Osteoblast (primary cell): Measurements from ENCODE around the gene RASSF7. TPM values are rescaled to one million over a fixed set of nuclear protein-coding genes. Genes with fewer than 3 reads are reported as not detected.

ENCODE experiments used
- DNase-seq: peaks from one replicate; pipeline ENCODE4 v3.0.0; 2011; ENCODE audit warnings: low spot score, mixed read lengths; ENCODE audit not compliant: insufficient read length; ENCODE audit errors: missing footprints
- H2AFZ ChIP-seq: 2 replicates; pipeline ENCODE4 v1.6.0; 2011; ENCODE audit warnings: mild to moderate bottlenecking, low read length
- H3K27ac ChIP-seq: 2 replicates; pipeline ENCODE4 v1.5.1; 2011; ENCODE audit warnings: mild to moderate bottlenecking, low read depth, low read length, moderate library complexity
- H3K27me3 ChIP-seq: 2 replicates; pipeline ENCODE4 v1.6.0; 2012; ENCODE audit warnings: mild to moderate bottlenecking, control low read depth, inconsistent platforms, low read length, moderate library complexity; ENCODE audit not compliant: insufficient read depth
- H3K36me3 ChIP-seq: 2 replicates; pipeline ENCODE4 v1.5.1; 2011; ENCODE audit warnings: mild to moderate bottlenecking, low read length, control low read depth, moderate library complexity; ENCODE audit not compliant: insufficient read depth
- H3K4me1 ChIP-seq: 2 replicates; pipeline ENCODE4 v1.5.1; 2011; ENCODE audit warnings: mild to moderate bottlenecking, low read length, control low read depth, moderate library complexity; ENCODE audit not compliant: insufficient read depth
- H3K4me2 ChIP-seq: 2 replicates; pipeline ENCODE4 v1.6.0; 2011; ENCODE audit warnings: mild to moderate bottlenecking, low read length; ENCODE audit not compliant: insufficient read depth
- H3K4me3 ChIP-seq: fragments of 200-600 bp; sonication (generic); 3 replicates; pipeline ENCODE4 v1.5.1; 2012; ENCODE audit warnings: mild to moderate bottlenecking, low read length, inconsistent platforms; ENCODE audit not compliant: insufficient read depth
- H3K79me2 ChIP-seq: 2 replicates; pipeline ENCODE4 v1.6.0; 2012; ENCODE audit warnings: mild to moderate bottlenecking, low read length, control low read depth, inconsistent platforms; ENCODE audit not compliant: insufficient read depth
- H3K9me3 ChIP-seq: 2 replicates; pipeline ENCODE4 v1.5.1; 2011; ENCODE audit warnings: low read depth, low read length, control low read depth
- H4K20me1 ChIP-seq: 2 replicates; pipeline ENCODE4 v1.6.0; 2012; ENCODE audit warnings: mild to moderate bottlenecking, low read length, control low read depth; ENCODE audit not compliant: insufficient read depth
- CTCF ChIP-seq: IDR thresholded peaks from 2 replicates; pipeline ENCODE4 v1.5.1; 2011; ENCODE audit warnings: mild to moderate bottlenecking, low read depth, low read length, moderate library complexity; ENCODE audit errors: extremely low read depth
- total RNA-seq: library from RNA; depleted of rRNA; stranded (reverse); fragments of >200 nt; gene quantifications from 2 replicates; pipeline ENCODE4 v1.2.3, GENCODE V29; 2012

RASSF7 gene
- total RNA-seq, 1 donor, result 6.2 TPM

GRCh38 chr11:590997-591396 is 30.2 kb downstream of the RASSF7 start:
- peaks cover 9% of the 10 kb centered on the region for H3K4me1 ChIP-seq
- no peaks in the 10 kb centered on the region for H3K9me3 ChIP-seq
- DNase-seq, result no peak
- H2AFZ ChIP-seq, result no peak overlapping the region
- no peaks in the 10 kb centered on the region for H3K27me3 ChIP-seq
- peaks cover 46% of the 10 kb centered on the region for H4K20me1 ChIP-seq
- H3K36me3 ChIP-seq, result peaks cover 74% of the 10 kb centered on the region
- H3K4me3 ChIP-seq, result no peak overlapping the region
- no peak overlapping the region for H3K4me2 ChIP-seq
- H3K27ac ChIP-seq, result no peak overlapping the region
- TF ChIP-seq CTCF, result no peak
- H3K79me2 ChIP-seq, result peaks cover 76% of the 10 kb centered on the region

- H3K4me3 ChIP-seq, result no peak overlapping the region
- no peak overlapping the region for H3K27ac ChIP-seq
- DNase-seq, result no peak
- H3K36me3 ChIP-seq, result peaks cover 75% of the 10 kb centered on the region
- H4K20me1 ChIP-seq, result peaks cover 40% of the 10 kb centered on the region
- H3K4me1 ChIP-seq, result peaks cover 6% of the 10 kb centered on the region
- no peak overlapping the region for H2AFZ ChIP-seq
- no peak overlapping the region for H3K4me2 ChIP-seq
- TF ChIP-seq CTCF, result no peak
- no peaks in the 10 kb centered on the region for H3K9me3 ChIP-seq
- peaks cover 70% of the 10 kb centered on the region for H3K79me2 ChIP-seq
- H3K27me3 ChIP-seq, result no peaks in the 10 kb centered on the region
Measured at GRCh38 chr11:592501-592900, 31.7 kb downstream of the RASSF7 start.

GRCh38 chr11:592918-593317 is 32.1 kb downstream of the RASSF7 start:
- Histone ChIP-seq H3K79me2 (peaks cover 69% of the 10 kb centered on the region), H3K9me3 (no peaks in the 10 kb centered on the region), H2AFZ (no peak overlapping the region), H3K36me3 (peaks cover 77% of the 10 kb centered on the region), H3K4me3 (no peak overlapping the region), H3K27ac (no peak overlapping the region), H4K20me1 (peaks cover 37% of the 10 kb centered on the region), H3K4me2 (no peak overlapping the region), H3K27me3 (no peaks in the 10 kb centered on the region), H3K4me1 (peaks cover 2% of the 10 kb centered on the region)
- DNase-seq, result no peak
- no peak for TF ChIP-seq CTCF

- TF ChIP-seq CTCF, result no peak
- peaks cover 35% of the 10 kb centered on the region for H4K20me1 ChIP-seq
- H2AFZ ChIP-seq, result no peak overlapping the region
- peaks cover 81% of the 10 kb centered on the region for H3K36me3 ChIP-seq
- no peaks in the 10 kb centered on the region for H3K4me1 ChIP-seq
- H3K4me3 ChIP-seq, result no peak overlapping the region
- no peaks in the 10 kb centered on the region for H3K27me3 ChIP-seq
- peaks cover 66% of the 10 kb centered on the region for H3K79me2 ChIP-seq
- H3K27ac ChIP-seq, result no peak overlapping the region
- H3K9me3 ChIP-seq, result no peaks in the 10 kb centered on the region
- no peak overlapping the region for H3K4me2 ChIP-seq
- DNase-seq, result no peak
Measured at GRCh38 chr11:593347-593746, 32.6 kb downstream of the RASSF7 start.
